Skin of body (tissue), 2 donors: Measurements from ENCODE around the gene PLXNA2. TPM values are rescaled to one million over a fixed set of nuclear protein-coding genes. Genes with fewer than 3 reads are reported as not detected.

Experiments
- DNase-seq: peaks from one replicate; lab custom pipeline; 2025; lab: John Stamatoyannopoulos, UW
- total RNA-seq: library from RNA; depleted of rRNA; stranded (reverse); fragments of >200 nt; gene quantifications from one replicate; pipeline ENCODE4 v1.2.3, GENCODE V29; 2014

PLXNA2 gene
- total RNA-seq, 1 donor from 2014 or later, result 13.5 TPM

- peak; percentile 38 for DNase-seq
Measured at GRCh38 chr1:208093754-208094719, 150.1 kb downstream of the PLXNA2 start.

- DNase-seq, result no peak
Measured at GRCh38 chr1:208093046-208093445, 151.1 kb downstream of the PLXNA2 start.

GRCh38 chr1:208090388-208091301, 153.5 kb downstream of the PLXNA2 start:
- peak; percentile 45 for DNase-seq

- DNase-seq, result no peak
Measured at GRCh38 chr1:208089761-208090370, 154.3 kb downstream of the PLXNA2 start.

GRCh38 chr1:208089149-208089548, 155.0 kb downstream of the PLXNA2 start:
- DNase-seq, result peak; percentile 70

GRCh38 chr1:208088319-208088718, 155.9 kb downstream of the PLXNA2 start:
- no peak for DNase-seq

- peak; percentile 81 for DNase-seq
Measured at GRCh38 chr1:208085655-208086515, 158.3 kb downstream of the PLXNA2 start.

GRCh38 chr1:208084764-208085163, 159.4 kb downstream of the PLXNA2 start:
- DNase-seq, result no peak

- no peak for DNase-seq
Measured at GRCh38 chr1:208084220-208084619, 160.0 kb downstream of the PLXNA2 start.

- no peak for DNase-seq
Measured at GRCh38 chr1:208083715-208084085, 160.5 kb downstream of the PLXNA2 start.

- DNase-seq, result no peak
Measured at GRCh38 chr1:208083016-208083714, 161.0 kb downstream of the PLXNA2 start.

GRCh38 chr1:208081972-208082371, 162.2 kb downstream of the PLXNA2 start:
- no peak for DNase-seq

- DNase-seq, result no peak
Measured at GRCh38 chr1:208080396-208081286, 163.5 kb downstream of the PLXNA2 start.

GRCh38 chr1:208079161-208079560, 165.0 kb downstream of the PLXNA2 start:
- no peak for DNase-seq

- no peak for DNase-seq
Measured at GRCh38 chr1:208078752-208079151, 165.4 kb downstream of the PLXNA2 start.

- no peak for DNase-seq
Measured at GRCh38 chr1:208077232-208078075, 166.7 kb downstream of the PLXNA2 start.

- DNase-seq, result no peak
Measured at GRCh38 chr1:208074353-208074752, 169.8 kb downstream of the PLXNA2 start.

GRCh38 chr1:208071435-208072031, 172.7 kb downstream of the PLXNA2 start:
- DNase-seq, result no peak
